Ureter (tissue), 1 donor: ENCODE results near the gene WDR81. TPM values are rescaled to one million over a fixed set of nuclear protein-coding genes. Genes with fewer than 3 reads are reported as not detected.
A peak's percentile ranks its signal among the peaks of the same experiment; 100 is the strongest.
"Not testable (repeated sequence)": the region's sequence is repeated elsewhere in the genome, so short reads cannot be mapped to it uniquely, and the experiment has no call there.

Source experiments
- DNase-seq: peaks from one replicate; pipeline ENCODE4 v3.0.0-alpha.2; 2020; ENCODE audit warnings: low spot score
- total RNA-seq: library from RNA; stranded (reverse); gene quantifications from one replicate; pipeline ENCODE4 v1.2.4, GENCODE V29; 2023
- donor health status: DM: yes; HTN: yes; CAD: no.

Gene WDR81
- total RNA-seq, 1 donor from 2014 or later: 29.5 TPM

- DNase-seq: no peak
These were observed 29.4 kb downstream of the WDR81 start for GRCh38 chr17:1753767-1754429.

GRCh38 chr17:1754430-1755112 lies 30.1 kb downstream of the WDR81 start:
- DNase-seq: no peak

GRCh38 chr17:1755252-1755826 lies 30.8 kb downstream of the WDR81 start:
- DNase-seq: no peak

- DNase-seq: no peak
These were observed 31.3 kb downstream of the WDR81 start for GRCh38 chr17:1755827-1756262.

- DNase-seq: no peak
These were observed 34.3 kb downstream of the WDR81 start for GRCh38 chr17:1758807-1759206.

GRCh38 chr17:1759529-1759928 lies 35.0 kb downstream of the WDR81 start:
- no peak for DNase-seq

GRCh38 chr17:1762233-1762900 lies 37.9 kb downstream of the WDR81 start:
- DNase-seq: no peak

- DNase-seq: no peak
These were observed 38.7 kb downstream of the WDR81 start for GRCh38 chr17:1762901-1763898.

GRCh38 chr17:1764284-1764683 lies 39.8 kb downstream of the WDR81 start:
- peak; percentile 79 for DNase-seq

- DNase-seq: not testable (repeated sequence)
These were observed 40.2 kb downstream of the WDR81 start for GRCh38 chr17:1764705-1765104.

GRCh38 chr17:1765576-1765975 lies 41.1 kb downstream of the WDR81 start:
- no peak for DNase-seq

- no peak for DNase-seq
These were observed 42.1 kb downstream of the WDR81 start for GRCh38 chr17:1766382-1767135.

- no peak for DNase-seq
These were observed 42.9 kb downstream of the WDR81 start for GRCh38 chr17:1767358-1767757.

- DNase-seq: peak; percentile 83
These were observed 45.4 kb downstream of the WDR81 start for GRCh38 chr17:1769822-1770477.

- DNase-seq: not testable (repeated sequence)
These were observed 48.6 kb downstream of the WDR81 start for GRCh38 chr17:1773000-1773695.

- DNase-seq: no peak
These were observed 49.2 kb downstream of the WDR81 start for GRCh38 chr17:1773696-1774181.

GRCh38 chr17:1774390-1775176 lies 50.1 kb downstream of the WDR81 start:
- no peak for DNase-seq

- no peak for DNase-seq
These were observed 51.8 kb downstream of the WDR81 start for GRCh38 chr17:1776328-1776727.
